PC-9 (cell line): Measurements from ENCODE around the gene NLK. TPM values are rescaled to one million over a fixed set of nuclear protein-coding genes. Genes with fewer than 3 reads are reported as not detected.
A peak's percentile ranks its signal among the peaks of the same experiment; 100 is the strongest.
"Not testable (repeated sequence)": the region's sequence is repeated elsewhere in the genome, so short reads cannot be mapped to it uniquely, and the experiment has no call there.

Source experiments
- BruUV-seq: library from RNA; stranded (reverse); fragments of 400-500 nt; replicated peaks from 2 replicates; lab custom pipeline; 2021; lab: Mats Ljungman, UMichigan
- CTCF ChIA-PET: fragments of 300-600 bp; sonication (Branson Sonifier 250); formaldehyde crosslinking; loops from one replicate; lab custom pipeline; 2022; ENCODE audit warnings: antibody characterized with exemption; lab: Charles Lee
- POLR2A ChIA-PET: fragments of 300-600 bp; sonication (Branson Sonifier 250); formaldehyde crosslinking; loops from one replicate; lab custom pipeline; 2022; ENCODE audit warnings: antibody characterized with exemption; ENCODE audit not compliant: unreplicated experiment; lab: Charles Lee
- DNase-seq, 2 experiments: peaks; one replicate each; pipeline versions ENCODE4 v3.0.0 to v3.0.0-alpha.2; 2015 to 2022; ENCODE audit warnings: mixed read lengths in 1 of 2
- H2AFZ ChIP-seq: fragments of 200-600 bp; sonication (generic); 2 replicates; pipeline ENCODE4 v1.8.1; 2017; ENCODE audit warnings: antibody characterized with exemption
- H3F3A ChIP-seq: fragments of 200-600 bp; sonication (generic); 2 replicates; pipeline ENCODE4 v1.8.1; 2017; ENCODE audit warnings: antibody characterized with exemption, mild to moderate bottlenecking, low read depth; ENCODE audit not compliant: insufficient read depth
- H3K27ac ChIP-seq: fragments of 200-600 bp; sonication (generic); 2 replicates; pipeline ENCODE4 v1.6.1; 2016; ENCODE audit warnings: mixed run types
- H3K27me3 ChIP-seq: fragments of 200-600 bp; sonication (generic); 2 replicates; pipeline ENCODE4 v1.6.1; 2016; ENCODE audit warnings: low read depth, mixed run types; ENCODE audit not compliant: insufficient read depth
- H3K36me3 ChIP-seq: fragments of 200-600 bp; sonication (generic); 2 replicates; pipeline ENCODE4 v1.6.1; 2016; ENCODE audit warnings: low read depth, mixed run types
- H3K4me1 ChIP-seq: fragments of 200-600 bp; sonication (generic); replicated peaks from 2 replicates; pipeline ENCODE4 v1.6.1; 2016; ENCODE audit warnings: mixed run types; ENCODE audit not compliant: insufficient read depth
- H3K4me2 ChIP-seq: fragments of 200-600 bp; sonication (generic); 2 replicates; pipeline ENCODE4 v1.6.1; 2017; ENCODE audit warnings: mixed run types
- H3K4me3 ChIP-seq: fragments of 200-600 bp; sonication (generic); 2 replicates; pipeline ENCODE4 v1.6.1; 2016; ENCODE audit warnings: mixed run types
- H3K79me2 ChIP-seq: fragments of 200-600 bp; sonication (generic); 2 replicates; pipeline ENCODE4 v1.6.1; 2017; ENCODE audit warnings: low read depth, mixed run types
- H3K9me2 ChIP-seq: fragments of 200-600 bp; sonication (generic); 2 replicates; pipeline ENCODE4 v1.8.1; 2017; ENCODE audit warnings: mild to moderate bottlenecking; ENCODE audit not compliant: insufficient read depth
- H3K9me3 ChIP-seq: fragments of 200-600 bp; sonication (generic); 2 replicates; pipeline ENCODE4 v1.8.1; 2016; ENCODE audit warnings: low read depth; ENCODE audit not compliant: insufficient read depth
- H4K20me1 ChIP-seq: fragments of 200-600 bp; sonication (generic); 2 replicates; pipeline ENCODE4 v1.8.1; 2017; ENCODE audit not compliant: insufficient read depth
- intact Hi-C: fragments of 100-400 bp; cut with micrococcal nuclease; formaldehyde crosslinking; loops from one replicate; pipeline ENCODE4 v1.10.0; 2022; ENCODE audit not compliant: unreplicated experiment
- total RNA-seq: library from RNA; stranded (reverse); gene quantifications from 2 replicates; pipeline ENCODE4 v1.2.3, GENCODE V29; 2021
- TF ChIP-seq, protein P1 (sequence below): fragments of 200-600 bp; sonication (generic); conservative IDR thresholded peaks from 2 replicates; pipeline ENCODE4 v1.6.1; 2017; ENCODE audit warnings: mixed run types, antibody characterized with exemption, mild to moderate bottlenecking, moderate library complexity

The NLK gene
- total RNA-seq, 1 experiment from 2014 or later = 20.7 TPM

DNA sequence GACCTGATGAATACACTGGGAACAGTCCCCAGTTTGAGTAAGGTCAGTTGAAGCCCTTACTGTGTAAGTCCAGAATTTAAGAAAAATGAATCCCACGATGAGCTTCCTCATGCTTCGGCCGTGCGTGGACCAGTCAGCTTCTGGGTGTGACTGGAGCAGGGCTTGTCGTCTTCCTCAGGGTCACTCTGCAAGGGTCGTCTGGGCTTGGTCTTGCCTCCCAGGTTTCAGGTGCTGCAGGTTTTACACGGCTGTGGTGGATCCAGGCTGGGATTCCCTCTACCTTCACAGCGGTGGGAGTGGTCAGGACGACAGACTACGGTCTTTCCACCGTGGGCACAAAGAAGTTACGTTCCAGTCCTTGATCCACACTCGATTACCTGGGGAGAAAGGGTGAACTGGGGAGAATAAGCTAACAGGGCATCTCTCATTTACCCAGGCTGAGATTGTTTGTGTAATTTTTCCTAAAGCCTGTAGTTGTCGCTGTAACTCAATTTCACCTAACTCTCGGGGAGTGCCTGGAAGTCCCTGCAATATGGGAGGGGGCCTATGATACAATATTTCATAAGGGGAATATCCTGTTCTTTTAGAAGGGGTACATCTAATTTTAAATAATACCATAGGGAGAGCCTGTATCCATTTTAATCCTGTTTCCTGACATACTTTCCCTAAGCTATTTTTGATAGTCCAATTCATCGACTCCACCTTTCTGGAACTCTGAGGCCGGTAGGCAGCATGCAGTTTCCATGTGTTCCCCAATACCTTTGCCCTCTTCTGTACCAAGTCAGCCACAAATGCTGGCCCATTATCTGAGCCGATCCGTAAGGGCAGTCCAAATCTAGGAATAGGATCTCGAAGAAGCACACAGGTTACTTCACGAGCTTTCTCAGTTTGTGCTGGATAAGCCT lies 190.7 kb downstream of the NLK start:
- Histone ChIP-seq H3K4me3 (peak overlapping the region; percentile 63), H3K4me1 (peaks cover 25% of the 10 kb centered on the region), H2AFZ (peak overlapping the region; percentile 68), H3K27ac (peak overlapping the region; percentile 59), H3K4me2 (peak overlapping the region; percentile 99)
- DNase-seq, H4K20me1 ChIP-seq, H3F3A ChIP-seq, H3K9me3 ChIP-seq, POLR2A ChIA-PET, H3K9me2 ChIP-seq, H3K79me2 ChIP-seq, H3K36me3 ChIP-seq, H3K27me3 ChIP-seq, BruUV-seq: not testable (repeated sequence)
- intact Hi-C loops = loop anchor here (5.0 kb wide), 2 partner anchors 104 to 346 kb away; partner anchors contain the start of genes IFT20 and TNFAIP1
- TF ChIP-seq, protein P1, sequence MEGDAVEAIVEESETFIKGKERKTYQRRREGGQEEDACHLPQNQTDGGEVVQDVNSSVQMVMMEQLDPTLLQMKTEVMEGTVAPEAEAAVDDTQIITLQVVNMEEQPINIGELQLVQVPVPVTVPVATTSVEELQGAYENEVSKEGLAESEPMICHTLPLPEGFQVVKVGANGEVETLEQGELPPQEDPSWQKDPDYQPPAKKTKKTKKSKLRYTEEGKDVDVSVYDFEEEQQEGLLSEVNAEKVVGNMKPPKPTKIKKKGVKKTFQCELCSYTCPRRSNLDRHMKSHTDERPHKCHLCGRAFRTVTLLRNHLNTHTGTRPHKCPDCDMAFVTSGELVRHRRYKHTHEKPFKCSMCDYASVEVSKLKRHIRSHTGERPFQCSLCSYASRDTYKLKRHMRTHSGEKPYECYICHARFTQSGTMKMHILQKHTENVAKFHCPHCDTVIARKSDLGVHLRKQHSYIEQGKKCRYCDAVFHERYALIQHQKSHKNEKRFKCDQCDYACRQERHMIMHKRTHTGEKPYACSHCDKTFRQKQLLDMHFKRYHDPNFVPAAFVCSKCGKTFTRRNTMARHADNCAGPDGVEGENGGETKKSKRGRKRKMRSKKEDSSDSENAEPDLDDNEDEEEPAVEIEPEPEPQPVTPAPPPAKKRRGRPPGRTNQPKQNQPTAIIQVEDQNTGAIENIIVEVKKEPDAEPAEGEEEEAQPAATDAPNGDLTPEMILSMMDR = peak; percentile 86
- CTCF ChIA-PET = interaction anchor here (0.6 to 1.3 kb wide), 4 partner anchors 36 to 192 kb away, joined by 3 read pairs; no protein-coding TSS in a partner anchor

DNA sequence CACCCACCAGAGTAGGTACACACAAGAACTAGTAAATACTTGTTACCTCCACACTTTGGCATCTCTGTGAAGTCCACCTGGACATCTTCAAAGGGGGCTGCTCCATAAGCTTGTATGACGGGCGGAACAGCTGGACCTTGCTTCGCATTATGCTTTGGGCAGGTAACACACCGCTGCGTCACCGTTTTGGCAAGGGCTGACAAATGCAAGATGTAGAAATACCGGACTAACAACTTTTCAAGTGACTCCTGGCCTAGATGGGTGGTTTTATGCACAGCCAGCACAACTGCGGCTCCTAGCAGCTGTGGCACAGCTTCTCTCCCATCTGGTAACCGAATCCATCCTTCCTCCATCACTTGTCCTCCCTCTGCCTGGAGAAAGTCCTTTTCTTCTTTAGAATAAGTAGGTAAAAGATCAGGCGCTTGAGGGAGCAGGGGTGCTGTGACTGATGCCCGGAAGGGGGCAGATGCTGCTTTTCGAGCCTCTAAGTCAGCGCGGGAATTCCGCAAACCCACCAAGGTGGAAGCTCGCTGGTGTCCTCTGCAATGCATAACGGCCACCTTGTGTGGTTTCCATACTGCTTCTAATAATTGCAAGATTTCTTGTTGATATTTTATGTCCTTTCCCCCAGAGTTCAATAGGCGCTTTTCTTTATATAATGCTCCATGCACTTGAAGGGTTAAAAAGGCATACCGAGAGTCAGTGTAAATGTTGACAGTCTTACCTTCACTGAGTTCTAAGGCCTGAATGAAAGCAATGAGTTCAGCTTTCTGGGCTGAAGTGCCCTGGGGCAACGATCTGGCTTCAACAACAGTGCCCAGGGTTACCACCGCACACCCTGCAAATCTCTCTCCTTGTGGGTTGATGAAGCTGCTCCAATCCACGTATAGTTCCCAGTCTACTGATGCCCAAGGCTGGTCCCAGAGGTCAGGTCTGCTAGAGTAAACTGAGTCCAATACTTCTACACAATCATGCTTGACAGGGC lies 191.7 kb downstream of the NLK start:
- BruUV-seq, H3K36me3 ChIP-seq, H3K79me2 ChIP-seq, POLR2A ChIA-PET, H4K20me1 ChIP-seq, H3K27me3 ChIP-seq, H3K9me2 ChIP-seq, H3F3A ChIP-seq, H3K9me3 ChIP-seq: not testable (repeated sequence)
- peaks cover 25% of the 10 kb centered on the region for H3K4me1 ChIP-seq
- intact Hi-C loops = loop anchor here (5.0 kb wide), 2 partner anchors 103 to 347 kb away; partner anchors contain the start of genes IFT20 and TNFAIP1
- H3K27ac ChIP-seq = peak overlapping the region; percentile 59
- H2AFZ ChIP-seq = peak overlapping the region; percentile 68
- H3K4me2 ChIP-seq = peak overlapping the region; percentile 99
- H3K4me3 ChIP-seq = peak overlapping the region; percentile 63
- CTCF ChIA-PET = interaction anchor here (0.6 to 1.3 kb wide), 2 partner anchors 92 to 193 kb away, joined by 3 read pairs; no protein-coding TSS in a partner anchor
- DNase-seq = peak; percentile 76 to 89

DNA sequence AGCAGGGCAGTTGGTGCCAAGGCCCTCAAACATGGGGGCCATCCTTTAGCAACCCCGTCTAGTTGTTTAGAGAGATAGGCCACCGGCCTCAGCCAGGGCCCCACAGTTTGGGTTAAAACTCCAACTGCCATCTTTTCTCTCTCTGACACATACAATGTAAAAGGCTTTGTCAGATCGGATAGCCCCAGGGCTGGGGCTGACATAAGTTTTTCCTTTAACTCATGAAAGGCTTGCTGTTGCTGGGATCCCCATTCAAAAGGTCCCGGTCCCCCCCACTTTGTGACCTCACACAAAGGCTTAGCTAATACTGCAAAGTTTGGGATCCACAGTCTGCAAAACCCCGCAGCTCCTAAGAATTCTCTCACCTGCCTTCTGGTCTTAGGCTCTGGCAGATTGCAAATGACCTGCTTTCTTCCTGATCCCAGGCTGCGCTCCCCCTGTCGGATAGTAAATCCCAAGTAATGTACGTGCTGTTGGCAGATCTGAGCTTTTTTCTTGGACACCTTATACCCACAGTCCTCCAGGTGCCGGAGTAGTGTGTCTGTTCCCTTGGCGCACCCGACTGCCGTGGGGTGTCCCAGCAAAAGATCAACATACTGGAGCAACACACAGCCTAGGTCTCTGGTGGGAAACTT lies 192.7 kb downstream of the NLK start:
- H3K9me2 ChIP-seq, H3K9me3 ChIP-seq, H2AFZ ChIP-seq, H3K4me2 ChIP-seq, H3K36me3 ChIP-seq, H4K20me1 ChIP-seq, H3K27me3 ChIP-seq, DNase-seq, intact Hi-C loops, CTCF ChIA-PET, H3F3A ChIP-seq, H3K79me2 ChIP-seq, H3K4me3 ChIP-seq, H3K27ac ChIP-seq, POLR2A ChIA-PET, BruUV-seq: not testable (repeated sequence)
- H3K4me1 ChIP-seq = peaks cover 25% of the 10 kb centered on the region

DNA sequence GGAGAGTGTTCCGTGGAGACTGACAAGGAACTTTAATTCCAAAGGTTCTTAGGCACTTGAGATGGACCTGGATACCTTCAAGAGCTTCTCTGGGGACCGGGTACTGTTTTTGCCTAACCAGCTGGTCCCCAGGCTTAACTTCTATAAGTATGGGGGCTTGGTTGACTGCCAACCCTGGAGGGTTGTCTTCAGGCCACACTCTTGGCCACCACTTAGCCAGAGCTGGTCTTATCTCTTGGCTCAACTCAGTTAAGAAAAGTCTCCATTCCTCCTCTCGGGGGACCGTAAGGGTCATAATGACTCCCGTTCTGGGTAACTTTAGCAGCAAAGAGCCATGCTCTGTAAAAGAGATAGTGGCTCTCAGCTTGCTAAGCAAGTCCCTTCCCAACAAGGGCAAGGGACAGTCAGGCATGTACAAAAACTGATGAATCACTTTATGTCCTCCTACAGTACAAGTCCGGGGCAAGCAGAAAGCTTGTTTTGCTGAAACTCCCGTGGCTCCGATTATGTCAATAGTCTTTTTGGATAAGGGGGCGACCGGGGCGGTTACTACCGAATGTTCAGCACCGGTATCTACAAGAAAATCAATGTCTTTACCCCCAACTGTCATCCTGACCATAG lies 193.7 kb downstream of the NLK start:
- H3K9me2 ChIP-seq, H3K4me2 ChIP-seq, POLR2A ChIA-PET, H3K4me3 ChIP-seq, H3K79me2 ChIP-seq, BruUV-seq, intact Hi-C loops, H3K36me3 ChIP-seq, H4K20me1 ChIP-seq, H3K9me3 ChIP-seq, CTCF ChIA-PET, H2AFZ ChIP-seq, H3K27me3 ChIP-seq, H3K27ac ChIP-seq, DNase-seq, H3F3A ChIP-seq: not testable (repeated sequence)
- H3K4me1 ChIP-seq = peaks cover 25% of the 10 kb centered on the region
